ENCODE data around the gene TXNDC2. TPM values are rescaled to one million over a fixed set of nuclear protein-coding genes. Genes with fewer than 3 reads are reported as not detected.

The TXNDC2 gene
- polyA plus RNA-seq: not detected

- no peak within 1 kb of the TSS for H3K4me3 Mint-ChIP-seq
- H3K27ac Mint-ChIP-seq: no peak within 1 kb of the TSS
- H3K4me1 Mint-ChIP-seq: no peaks in the 10 kb centered on the region
- H3K9me3 Mint-ChIP-seq: no peaks in the 10 kb centered on the region
- no peaks in the 10 kb centered on the region for H3K36me3 Mint-ChIP-seq
- no peak for DNase-seq
- peaks cover 0 to 3% (median 3%) of the 10 kb centered on the region in 3 donors for H3K27me3 Mint-ChIP-seq (ENCODE audit: low read depth in 3 of 3)
Measured at GRCh38 chr18:9885170-9886004, at the start of gene TXNDC2. Gene TXNDC2 (plus strand): TSS chr18:9885973. CDS start chr18:9886681, 708 bp downstream.

- Mint-ChIP-seq H3K27ac (no peak overlapping the region), H3K27me3 (ENCODE audit: low read depth in 3 of 3) (peaks cover 0 to 11% (median 1%) of the 10 kb centered on the region in 3 donors), H3K9me3 (no peaks in the 10 kb centered on the region), H3K4me1 (no peaks in the 10 kb centered on the region), H3K36me3 (no peaks in the 10 kb centered on the region), H3K4me3 (no peak overlapping the region)
- no peak for DNase-seq
Measured at GRCh38 chr18:9838144-9838877, 47.5 kb upstream of the TXNDC2 start.

- H3K9me3 Mint-ChIP-seq: no peaks in the 10 kb centered on the region
- H3K4me3 Mint-ChIP-seq: no peak overlapping the region
- no peaks in the 10 kb centered on the region for H3K36me3 Mint-ChIP-seq
- peaks cover 0 to 9% (median 3%) of the 10 kb centered on the region in 3 donors for H3K27me3 Mint-ChIP-seq (ENCODE audit: low read depth in 3 of 3)
- no peak overlapping the region for H3K27ac Mint-ChIP-seq
- no peak for DNase-seq
- H3K4me1 Mint-ChIP-seq: no peaks in the 10 kb centered on the region
Measured at GRCh38 chr18:9839211-9839610, 46.6 kb upstream of the TXNDC2 start.

GRCh38 chr18:9839853-9840252 lies 45.9 kb upstream of the TXNDC2 start:
- Mint-ChIP-seq H3K36me3 (no peaks in the 10 kb centered on the region), H3K4me1 (no peaks in the 10 kb centered on the region), H3K27ac (no peak overlapping the region), H3K9me3 (no peaks in the 10 kb centered on the region), H3K4me3 (no peak overlapping the region), H3K27me3 (ENCODE audit: low read depth in 3 of 3) (peaks cover 0 to 6% (median 4%) of the 10 kb centered on the region in 3 donors)
- DNase-seq: no peak

- Mint-ChIP-seq H3K36me3 (no peaks in the 10 kb centered on the region), H3K9me3 (no peaks in the 10 kb centered on the region), H3K4me3 (no peak overlapping the region), H3K4me1 (no peaks in the 10 kb centered on the region), H3K27me3 (ENCODE audit: low read depth in 3 of 3) (peaks cover 2 to 5% (median 4%) of the 10 kb centered on the region in 3 donors), H3K27ac (no peak overlapping the region)
- no peak for DNase-seq
Measured at GRCh38 chr18:9841752-9842151, 44.0 kb upstream of the TXNDC2 start.

GRCh38 chr18:9842448-9842847 lies 43.3 kb upstream of the TXNDC2 start:
- Mint-ChIP-seq H3K27ac (no peak overlapping the region), H3K27me3 (ENCODE audit: low read depth in 3 of 3) (peaks cover 2 to 5% (median 2%) of the 10 kb centered on the region in 3 donors), H3K9me3 (no peaks in the 10 kb centered on the region), H3K4me1 (no peaks in the 10 kb centered on the region), H3K4me3 (no peak overlapping the region), H3K36me3 (no peaks in the 10 kb centered on the region)
- DNase-seq: no peak

GRCh38 chr18:9845256-9845655 lies 40.5 kb upstream of the TXNDC2 start:
- Mint-ChIP-seq H3K27me3 (ENCODE audit: low read depth in 3 of 3) (peaks cover 2 to 11% (median 6%) of the 10 kb centered on the region in 3 donors), H3K36me3 (no peaks in the 10 kb centered on the region), H3K4me1 (no peaks in the 10 kb centered on the region), H3K9me3 (no peaks in the 10 kb centered on the region), H3K4me3 (no peak overlapping the region), H3K27ac (no peak overlapping the region)
- no peak for DNase-seq

- Mint-ChIP-seq H3K36me3 (no peaks in the 10 kb centered on the region), H3K9me3 (no peaks in the 10 kb centered on the region), H3K27ac (no peak overlapping the region), H3K4me3 (no peak overlapping the region), H3K4me1 (no peaks in the 10 kb centered on the region), H3K27me3 (ENCODE audit: low read depth in 3 of 3) (peaks cover 2 to 11% (median 6%) of the 10 kb centered on the region in 3 donors)
- no peak for DNase-seq
Measured at GRCh38 chr18:9846162-9846925, 39.4 kb upstream of the TXNDC2 start.

GRCh38 chr18:9848170-9848879 lies 37.4 kb upstream of the TXNDC2 start:
- Mint-ChIP-seq H3K36me3 (no peaks in the 10 kb centered on the region), H3K27ac (no peak overlapping the region), H3K9me3 (no peaks in the 10 kb centered on the region), H3K4me1 (no peaks in the 10 kb centered on the region), H3K4me3 (no peak overlapping the region), H3K27me3 (ENCODE audit: low read depth in 3 of 3) (peaks cover 2 to 11% (median 6%) of the 10 kb centered on the region in 3 donors)
- no peak for DNase-seq

GRCh38 chr18:9849407-9850283 lies 36.1 kb upstream of the TXNDC2 start:
- no peaks in the 10 kb centered on the region for H3K4me1 Mint-ChIP-seq
- H3K9me3 Mint-ChIP-seq: no peaks in the 10 kb centered on the region
- DNase-seq: no peak
- H3K27ac Mint-ChIP-seq: no peak overlapping the region
- H3K4me3 Mint-ChIP-seq: no peak overlapping the region
- H3K36me3 Mint-ChIP-seq: no peaks in the 10 kb centered on the region
- H3K27me3 Mint-ChIP-seq (ENCODE audit: low read depth in 3 of 3): peaks cover 2 to 18% (median 4%) of the 10 kb centered on the region in 3 donors

GRCh38 chr18:9850309-9850708 lies 35.5 kb upstream of the TXNDC2 start:
- H3K27ac Mint-ChIP-seq: no peak overlapping the region
- no peaks in the 10 kb centered on the region for H3K4me1 Mint-ChIP-seq
- H3K36me3 Mint-ChIP-seq: no peaks in the 10 kb centered on the region
- no peaks in the 10 kb centered on the region for H3K9me3 Mint-ChIP-seq
- no peak overlapping the region for H3K4me3 Mint-ChIP-seq
- no peak for DNase-seq
- H3K27me3 Mint-ChIP-seq (ENCODE audit: low read depth in 3 of 3): peaks cover 2 to 17% (median 4%) of the 10 kb centered on the region in 3 donors

- Mint-ChIP-seq H3K27ac (no peak overlapping the region), H3K36me3 (no peaks in the 10 kb centered on the region), H3K27me3 (ENCODE audit: low read depth in 3 of 3) (peaks cover 0 to 19% (median 4%) of the 10 kb centered on the region in 3 donors), H3K9me3 (no peaks in the 10 kb centered on the region), H3K4me1 (no peaks in the 10 kb centered on the region), H3K4me3 (no peak overlapping the region)
- no peak for DNase-seq
Measured at GRCh38 chr18:9851511-9851910, 34.3 kb upstream of the TXNDC2 start.

Measured in immature natural killer cell (primary cell).